H1 (cell line): Measurements from ENCODE around the gene KCNH8. TPM values are rescaled to one million over a fixed set of nuclear protein-coding genes. Genes with fewer than 3 reads are reported as not detected.

ENCODE experiments used
- CTCF ChIA-PET: fragments of 300-600 bp; sonication (Branson Sonifier 250); formaldehyde crosslinking; loops from one replicate; lab custom pipeline; 2021; ENCODE audit not compliant: partially characterized antibody; lab: Charles Lee
- POLR2A ChIA-PET: fragments of 300-600 bp; sonication (Branson Sonifier 250); formaldehyde crosslinking; loops from one replicate; lab custom pipeline; 2021; ENCODE audit warnings: inconsistent platforms; ENCODE audit not compliant: partially characterized antibody; lab: Charles Lee
- DNase-seq, 2 experiments: peaks; one replicate each; pipeline versions ENCODE4 v3.0.0 to v3.0.0-alpha.2; 2010 to 2022; ENCODE audit warnings: low spot score in 2 of 2, low read depth in 1 of 2, mixed read lengths in 1 of 2
- FAIRE-seq: peaks from 2 replicates; lab custom pipeline; 2011; peaks lifted over from hg19 to GRCh38; lab: Jason Lieb, UNC
- H2AFZ ChIP-seq: 2 replicates; pipeline ENCODE4 v1.8.1; 2012; ENCODE audit warnings: low read length, inconsistent platforms
- H2AK5ac ChIP-seq: 2 replicates; pipeline ENCODE4 v1.6.1; 2013; ENCODE audit warnings: low read depth, low read length
- H2BK120ac ChIP-seq: replicated peaks from 2 replicates; pipeline ENCODE3; 2013; ENCODE audit warnings: low read depth, low read length, inconsistent platforms
- H2BK12ac ChIP-seq: 2 replicates; pipeline ENCODE4 v1.6.1; 2013; ENCODE audit warnings: low read depth, low read length
- H2BK15ac ChIP-seq: 2 replicates; pipeline ENCODE4 v1.6.1; 2013; ENCODE audit warnings: low read length
- H2BK20ac ChIP-seq: 2 replicates; pipeline ENCODE4 v1.6.1; 2013; ENCODE audit warnings: low read length
- H2BK5ac ChIP-seq: 2 replicates; pipeline ENCODE4 v1.6.1; 2013; ENCODE audit warnings: low read depth, low read length
- H3K14ac ChIP-seq: 2 replicates; pipeline ENCODE4 v1.6.1; 2013; ENCODE audit warnings: inconsistent platforms; ENCODE audit not compliant: insufficient read length
- H3K18ac ChIP-seq: 2 replicates; pipeline ENCODE4 v1.6.1; 2013; ENCODE audit warnings: low read length; ENCODE audit errors: extremely low read depth
- H3K23ac ChIP-seq: 2 replicates; pipeline ENCODE4 v1.6.1; 2013; ENCODE audit warnings: inconsistent platforms; ENCODE audit not compliant: insufficient read length
- H3K23me2 ChIP-seq: 2 replicates; pipeline ENCODE4 v1.6.1; 2013; ENCODE audit warnings: low read depth, low read length
- H3K27ac ChIP-seq: 2 replicates; pipeline ENCODE4 v1.6.1; 2011; ENCODE audit warnings: low read depth, low read length, inconsistent platforms
- H3K27me3 ChIP-seq, 4 experiments: replicated peaks in 1 of 4; 1 replicate in 1 of 4; 2 replicates in 3 of 4; pipeline versions ENCODE4 v1.6.1 to v1.8.1; 2011 to 2013; ENCODE audit warnings: low read length in 3 of 4, mild to moderate bottlenecking in 3 of 4, inconsistent platforms in 2 of 4, mixed read lengths in 2 of 4, moderate library complexity in 1 of 4; ENCODE audit not compliant: control insufficient read depth in 3 of 4, insufficient read depth in 3 of 4; ENCODE audit errors: extremely low read depth in 1 of 4
- H3K36me3 ChIP-seq, 4 experiments: 2 replicates each; pipeline versions ENCODE4 v1.6.1 to v1.8.1; 2011 to 2013; ENCODE audit warnings: mild to moderate bottlenecking in 4 of 4, low read length in 3 of 4, moderate library complexity in 2 of 4, control low read depth in 1 of 4, inconsistent platforms in 1 of 4; ENCODE audit not compliant: insufficient read depth in 4 of 4, control insufficient read depth in 2 of 4
- H3K4ac ChIP-seq: replicated peaks from 2 replicates; pipeline ENCODE3; 2013; ENCODE audit warnings: low read length, low read depth, mixed read lengths, inconsistent platforms; ENCODE audit not compliant: insufficient read length
- H3K4me1 ChIP-seq, 4 experiments: replicated peaks in 1 of 4; 1 replicate in 1 of 4; 2 replicates in 3 of 4; pipeline versions ENCODE4 v1.6.1 to v1.8.1; 2011 to 2013; ENCODE audit warnings: low read length in 3 of 4, inconsistent platforms in 2 of 4, mixed read lengths in 1 of 4; ENCODE audit not compliant: insufficient read depth in 4 of 4, control insufficient read depth in 3 of 4
- H3K4me2 ChIP-seq, 2 experiments: 2 replicates each; pipeline versions ENCODE4 v1.6.1 to v1.8.1; 2011 to 2013; ENCODE audit warnings: low read depth in 2 of 2, low read length in 2 of 2, control low read depth in 1 of 2, inconsistent platforms in 1 of 2, mild to moderate bottlenecking in 1 of 2; ENCODE audit not compliant: insufficient read depth in 1 of 2
- H3K4me3 ChIP-seq, 4 experiments: fragments of 200-600, 300-600 bp in 1 of 4; sonication (generic), shearing (Covaris generic), sonication (Bioruptor Twin) in 1 of 4; 2 replicates each; pipeline versions ENCODE4 v1.5.1 to v1.8.1; 2011 to 2016; ENCODE audit warnings: low read length in 4 of 4, low read depth in 3 of 4, control low read depth in 2 of 4, inconsistent platforms in 2 of 4, mild to moderate bottlenecking in 2 of 4, mixed read lengths in 1 of 4, moderate library complexity in 1 of 4; ENCODE audit not compliant: insufficient read depth in 2 of 4; ENCODE audit errors: extremely low read depth in 1 of 4
- H3K56ac ChIP-seq: replicated peaks from 2 replicates; pipeline ENCODE3; 2013; ENCODE audit warnings: low read depth, mild to moderate bottlenecking, mixed read lengths, low read length, inconsistent platforms; ENCODE audit not compliant: insufficient read length
- H3K79me1 ChIP-seq: 2 replicates; pipeline ENCODE4 v1.6.1; 2013; ENCODE audit warnings: low read depth, low read length, control low read depth
- H3K79me2 ChIP-seq, 2 experiments: 2 replicates each; pipeline versions ENCODE4 v1.6.1 to v1.8.1; 2012 to 2013; ENCODE audit warnings: low read length in 2 of 2, mild to moderate bottlenecking in 2 of 2, inconsistent platforms in 1 of 2; ENCODE audit not compliant: insufficient read depth in 2 of 2, control insufficient read depth in 1 of 2
- H3K9ac ChIP-seq, 4 experiments: replicated peaks in 1 of 4; 1 replicate in 1 of 4; 2 replicates in 3 of 4; pipeline versions ENCODE4 v1.6.1 to v1.8.1; 2011 to 2013; ENCODE audit warnings: low read depth in 3 of 4, low read length in 3 of 4, control low read depth in 2 of 4, mild to moderate bottlenecking in 2 of 4, moderate library complexity in 2 of 4, inconsistent platforms in 1 of 4; ENCODE audit errors: extremely low read depth in 1 of 4
- H3K9me3 ChIP-seq, 2 experiments: 2 replicates each; pipeline versions ENCODE4 v1.6.1 to v1.8.1; 2012 to 2013; ENCODE audit warnings: mild to moderate bottlenecking in 2 of 2, moderate library complexity in 2 of 2, control low read depth in 1 of 2, inconsistent platforms in 1 of 2, low read depth in 1 of 2, low read length in 1 of 2, mixed read lengths in 1 of 2; ENCODE audit not compliant: insufficient read depth in 2 of 2
- H4K20me1 ChIP-seq, 2 experiments: replicated peaks in 1 of 2; 2 replicates each; pipeline versions ENCODE3 to v1.8.1; 2011 to 2013; ENCODE audit warnings: inconsistent platforms in 2 of 2, low read length in 2 of 2, mild to moderate bottlenecking in 1 of 2; ENCODE audit not compliant: insufficient read depth in 2 of 2, control insufficient read depth in 1 of 2
- H4K5ac ChIP-seq: 2 replicates; pipeline ENCODE4 v1.6.1; 2013; ENCODE audit warnings: low read length, low read depth, mixed read lengths, inconsistent platforms; ENCODE audit not compliant: insufficient read length
- H4K8ac ChIP-seq: 2 replicates; pipeline ENCODE4 v1.8.0; 2013; ENCODE audit warnings: mild to moderate bottlenecking, moderate library complexity, low read length, inconsistent platforms; ENCODE audit not compliant: insufficient read depth; ENCODE audit errors: extremely low read depth
- H4K91ac ChIP-seq: replicated peaks from 2 replicates; pipeline ENCODE3; 2013; ENCODE audit warnings: low read length, mixed read lengths, inconsistent platforms; ENCODE audit not compliant: insufficient read length
- BACH1 ChIP-seq: IDR thresholded peaks from 2 replicates; pipeline ENCODE4 v1.6.1; 2012; ENCODE audit warnings: low read length, improper control_type of control experiment
- KDM1A ChIP-seq: fragments of 200-600, 300-600 bp; sonication (generic); IDR thresholded peaks from 2 replicates; pipeline ENCODE4 v1.7.1; 2016; ENCODE audit warnings: mild to moderate bottlenecking, low read length, borderline replicate concordance
- NANOG ChIP-seq: IDR thresholded peaks from 2 replicates; pipeline ENCODE4 v1.6.1; 2011; ENCODE audit warnings: low read length, low read depth, mild to moderate bottlenecking, inconsistent platforms; ENCODE audit not compliant: insufficient read depth, poor library complexity, severe bottlenecking
- NRF1 ChIP-seq: IDR thresholded peaks from 2 replicates; pipeline ENCODE4 v1.6.1; 2011; ENCODE audit warnings: mild to moderate bottlenecking, low read depth, low read length, improper control_type of control experiment
- POLR2AphosphoS5 ChIP-seq: IDR thresholded peaks from 2 replicates; pipeline ENCODE4 v1.6.1; 2011; ENCODE audit warnings: low read depth, low read length
- RFX5 ChIP-seq: IDR thresholded peaks from 2 replicates; pipeline ENCODE4 v1.6.1; 2011; ENCODE audit warnings: low read depth, low read length, improper control_type of control experiment, borderline replicate concordance
- SRF ChIP-seq: IDR thresholded peaks from 2 replicates; pipeline ENCODE4 v1.6.1; 2011; ENCODE audit warnings: mild to moderate bottlenecking, low read depth, low read length, moderate library complexity
- WGBS, 2 experiments: shearing (Covaris generic) in 1 of 2; methylation state at CpG; one replicate each; pipeline versions ENCODE4 v1.1.6 to v1.1.7; 2013 to 2015; ENCODE audit warnings: low lambda C conversion rate in 2 of 2, mixed read lengths in 2 of 2, inconsistent platforms in 1 of 2, low coverage in 1 of 2, missing lambda C conversion rate in 1 of 2; ENCODE audit not compliant: insufficient replicate concordance in 2 of 2, insufficient coverage in 1 of 2, insufficient read length in 1 of 2; ENCODE audit errors: extremely low coverage in 1 of 2, missing lambda C conversion rate in 1 of 2; 5-methylcytosine and 5-hydroxymethylcytosine counted together
- polyA plus RNA-seq, 7 experiments: library from polyadenylated mRNA; depleted of rRNA in 3 of 7; stranded (reverse) in 5 of 7; unstranded in 2 of 7; fragments of >200 nt in 5 of 7; fragments of 200-250 nt in 2 of 7; gene quantifications; 1 replicate in 5 of 7; 2 replicates in 1 of 7; 4 replicates in 1 of 7; pipeline versions ENCODE4 v1.2.1 to v1.2.3, GENCODE V29; 2011 to 2013; ENCODE audit warnings: missing spikeins in 2 of 7, mixed read lengths in 2 of 7
- total RNA-seq: library from RNA; stranded (reverse); fragmentation: NEBNext Ultra II Directional; extraction: Animal tissue kit (Norgen Biotek cat#: 25700); gene quantifications from 2 replicates; pipeline ENCODE4 v1.2.1, GENCODE V29; 2021
- TF ChIP-seq, protein P1 (sequence below): IDR thresholded peaks from 2 replicates; pipeline ENCODE4 v1.6.1; 2012; ENCODE audit warnings: inconsistent platforms

The KCNH8 gene
- total and polyA plus RNA-seq, 2 of the 8 experiments (the other 6 are each of a cell fraction or from before 2014, with no cell fraction given): 2.2 to 2.4 TPM

DNA sequence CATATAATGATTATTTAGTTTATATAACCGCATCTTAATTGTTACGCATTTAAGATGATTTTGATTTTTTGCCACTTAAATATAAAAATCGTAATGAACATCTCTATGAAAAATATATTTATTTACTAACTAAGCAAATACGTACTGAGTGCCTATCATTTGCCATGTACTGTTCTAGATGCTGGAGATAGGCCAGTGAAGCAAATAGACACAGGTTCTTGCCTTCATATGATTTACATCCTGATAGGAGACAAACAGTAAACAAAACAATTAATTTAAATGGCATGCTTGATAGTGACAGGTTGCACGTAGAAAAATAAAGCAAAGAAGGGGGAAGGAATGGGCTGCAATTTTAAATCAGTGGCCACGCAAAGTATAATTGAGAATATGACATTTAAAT lies 217.2 kb downstream of the KCNH8 start:
- WGBS, 2 experiments: 88% methylated on average over 6 of the region's 6 CpGs; no CpG with 5 or more reads in 1 of the 2 experiments
- no peak for TF ChIP-seq SRF
- no peak for TF ChIP-seq NRF1
- TF ChIP-seq POLR2AphosphoS5: no peak
- TF ChIP-seq RFX5: no peak
- no peak for TF ChIP-seq NANOG
- TF ChIP-seq KDM1A: no peak
- TF ChIP-seq, protein P1, sequence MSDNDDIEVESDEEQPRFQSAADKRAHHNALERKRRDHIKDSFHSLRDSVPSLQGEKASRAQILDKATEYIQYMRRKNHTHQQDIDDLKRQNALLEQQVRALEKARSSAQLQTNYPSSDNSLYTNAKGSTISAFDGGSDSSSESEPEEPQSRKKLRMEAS: no peak
- TF ChIP-seq BACH1: no peak
- TF ChIP-seq, all 59 proteins: peak for 0
- FAIRE-seq: no peak

More for the DNA sequence above, 217.2 kb downstream of the KCNH8 start:
- Histone ChIP-seq H3K4ac (no peak overlapping the region), H3K27ac (no peak overlapping the region), H3K9me3 (no peaks in the 10 kb centered on the region), H3K36me3 (no peaks in the 10 kb centered on the region), H3K79me1 (no peaks in the 10 kb centered on the region), H3K27me3 (no peaks in the 10 kb centered on the region), H3K4me3 (no peak overlapping the region), H2AFZ (no peak overlapping the region), H4K20me1 (no peaks in the 10 kb centered on the region), H3K23ac (no peak overlapping the region), H3K9ac (no peak overlapping the region), H3K56ac (no peak overlapping the region), H3K14ac (no peak overlapping the region), H3K79me2 (no peaks in the 10 kb centered on the region), H3K23me2 (no peaks in the 10 kb centered on the region), H2BK12ac (no peak overlapping the region), H2BK5ac (no peak overlapping the region), H3K4me1 (no peaks in the 10 kb centered on the region), H3K4me2 (no peak overlapping the region), H2BK120ac (no peak overlapping the region), H4K5ac (no peak overlapping the region), H4K8ac (no peak overlapping the region), H3K18ac (no peak overlapping the region), H2BK20ac (no peak overlapping the region), H2AK5ac (no peak overlapping the region), H2BK15ac (no peak overlapping the region), H4K91ac (no peak overlapping the region)
- ChIA-PET CTCF (no interaction called here), POLR2A (no interaction called here)
- DNase-seq: no peak
